Stimulated activated naive CD8-positive, alpha-beta T cell treated with anti-CD3 and anti-CD28 coated beads, Interleukin-15, Interleukin-2, amounts not matched to agents 100 U/mL and 50 U/mL, for 24 hours (primary cell): Measurements from ENCODE around the gene GLT8D1.
A peak's percentile ranks its signal among the peaks of the same experiment; 100 is the strongest.

ENCODE experiments used
- ATAC-seq: fragments of 150-1000 bp; cut with Tn5 transposase; one replicate; pipeline ENCODE4 v1.10.0; 2021
- DNase-seq: peaks from one replicate; pipeline ENCODE4 v3.0.0; 2021

The GLT8D1 gene

DNA sequence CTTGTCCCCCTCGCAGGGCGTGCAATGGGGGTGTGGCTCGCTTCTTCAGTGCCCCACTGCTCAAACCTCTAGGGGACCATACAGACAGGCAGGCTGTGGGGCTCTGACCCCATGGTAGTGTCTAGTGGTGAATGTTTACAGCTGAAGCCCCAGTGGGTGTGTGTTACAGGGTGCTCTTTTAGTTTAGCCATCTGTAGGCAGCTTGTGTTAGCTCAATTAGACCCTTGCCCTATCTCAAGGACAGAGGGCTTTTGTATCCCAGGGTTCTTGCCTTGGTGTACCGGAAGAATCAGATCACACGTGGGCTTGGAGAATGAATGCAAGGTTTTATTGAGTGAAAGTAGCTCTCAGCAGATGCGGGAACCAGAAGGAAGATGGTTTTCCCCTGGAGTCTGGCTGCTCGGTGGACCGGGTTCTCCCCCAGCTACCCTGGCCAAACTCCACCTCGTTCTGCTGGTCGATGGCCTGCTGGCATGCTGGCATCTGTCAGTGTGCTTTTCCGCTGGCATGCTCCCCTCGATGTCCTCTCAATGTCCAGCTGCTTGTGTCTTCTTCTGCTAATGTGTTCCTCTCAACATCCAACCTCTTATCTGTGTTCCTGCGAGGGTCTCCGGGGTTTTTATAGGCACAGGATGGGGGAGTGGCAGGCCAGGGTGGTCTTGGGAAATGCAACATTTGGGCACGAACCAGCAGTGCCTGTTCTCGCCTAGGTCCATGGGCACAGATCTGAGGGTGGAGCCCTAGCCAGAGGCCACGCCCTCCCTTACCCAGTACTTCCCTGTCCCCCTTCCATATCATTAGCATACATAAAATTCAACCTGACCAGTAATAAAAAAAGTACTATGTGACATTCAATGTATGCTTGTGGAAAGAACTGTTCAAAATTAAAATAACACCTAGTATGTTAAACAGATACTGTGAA, 7.0 kb upstream of the GLT8D1 start:
- ATAC-seq (no peak), DNase-seq (no peak)

GRCh38 chr3:52710512-52710911, 4.9 kb upstream of the GLT8D1 start:
- ATAC-seq (no peak), DNase-seq (no peak)

- no peak for ATAC-seq
- DNase-seq, result no peak
Measured at GRCh38 chr3:52707585-52707984, 2.0 kb upstream of the GLT8D1 start.

GRCh38 chr3:52705438-52705687, 228 bp downstream of the GLT8D1 start:
- DNase-seq (no peak), ATAC-seq (no peak)

- peak; percentile 28 for ATAC-seq
- peak; percentile 44 for DNase-seq
Measured at GRCh38 chr3:52704611-52705437, 767 bp downstream of the GLT8D1 start.

- DNase-seq (no peak), ATAC-seq (no peak)
Measured at GRCh38 chr3:52703341-52703740, 2.2 kb downstream of the GLT8D1 start.

DNA sequence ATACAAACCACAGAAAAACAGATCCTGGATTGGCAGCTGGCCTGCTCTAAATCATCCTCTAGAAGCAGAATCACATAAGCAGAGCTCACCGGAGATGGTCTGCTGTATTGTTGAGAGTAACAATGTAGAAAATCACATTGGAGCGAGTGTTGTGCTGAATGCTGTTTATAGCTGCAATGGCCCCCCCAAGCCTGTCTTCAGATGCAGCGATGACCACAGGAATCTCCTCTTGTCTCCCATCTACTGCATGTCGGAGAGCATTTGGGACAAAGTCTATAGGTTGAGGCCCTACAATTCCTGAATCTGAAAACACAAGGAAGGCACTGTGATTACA, 8.0 kb downstream of the GLT8D1 start:
- ATAC-seq (no peak), DNase-seq (no peak)

DNA sequence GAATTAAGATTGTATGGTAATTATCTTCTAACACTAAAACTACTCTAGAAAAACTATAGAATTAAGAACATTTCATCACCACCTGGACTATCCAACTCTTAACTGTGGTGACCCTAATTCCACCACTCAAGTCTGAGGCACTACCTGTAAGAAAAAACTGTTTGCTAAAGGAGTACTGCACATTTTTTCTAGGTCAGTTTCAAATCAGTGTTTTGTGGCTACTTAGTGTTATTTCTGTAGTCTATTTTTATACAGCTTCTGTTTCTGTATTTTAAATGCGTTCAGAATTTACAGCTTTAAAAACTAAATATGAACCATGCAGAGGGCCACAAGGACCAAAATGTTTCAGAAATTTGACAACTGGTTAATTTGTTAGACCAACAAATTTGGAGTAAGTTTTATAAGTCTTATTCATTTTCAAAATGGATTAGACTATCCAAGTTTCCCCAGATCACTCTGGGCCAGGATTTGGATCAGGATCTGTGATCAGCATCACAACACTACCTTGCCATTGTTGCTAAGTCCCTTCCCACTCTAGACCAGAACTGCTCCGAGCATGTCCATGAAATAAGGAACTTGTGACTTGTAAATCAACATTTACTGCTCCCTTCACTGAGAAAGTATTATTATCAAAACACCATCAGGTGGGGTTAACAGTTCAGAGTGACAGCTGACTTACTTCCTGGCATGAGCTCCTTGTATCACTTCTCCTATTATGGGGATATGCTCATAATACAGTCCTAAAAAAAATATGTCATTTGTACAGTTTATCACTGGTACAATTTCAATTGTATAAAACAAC, 8.6 kb downstream of the GLT8D1 start:
- ATAC-seq (no peak), DNase-seq (no peak)

DNA sequence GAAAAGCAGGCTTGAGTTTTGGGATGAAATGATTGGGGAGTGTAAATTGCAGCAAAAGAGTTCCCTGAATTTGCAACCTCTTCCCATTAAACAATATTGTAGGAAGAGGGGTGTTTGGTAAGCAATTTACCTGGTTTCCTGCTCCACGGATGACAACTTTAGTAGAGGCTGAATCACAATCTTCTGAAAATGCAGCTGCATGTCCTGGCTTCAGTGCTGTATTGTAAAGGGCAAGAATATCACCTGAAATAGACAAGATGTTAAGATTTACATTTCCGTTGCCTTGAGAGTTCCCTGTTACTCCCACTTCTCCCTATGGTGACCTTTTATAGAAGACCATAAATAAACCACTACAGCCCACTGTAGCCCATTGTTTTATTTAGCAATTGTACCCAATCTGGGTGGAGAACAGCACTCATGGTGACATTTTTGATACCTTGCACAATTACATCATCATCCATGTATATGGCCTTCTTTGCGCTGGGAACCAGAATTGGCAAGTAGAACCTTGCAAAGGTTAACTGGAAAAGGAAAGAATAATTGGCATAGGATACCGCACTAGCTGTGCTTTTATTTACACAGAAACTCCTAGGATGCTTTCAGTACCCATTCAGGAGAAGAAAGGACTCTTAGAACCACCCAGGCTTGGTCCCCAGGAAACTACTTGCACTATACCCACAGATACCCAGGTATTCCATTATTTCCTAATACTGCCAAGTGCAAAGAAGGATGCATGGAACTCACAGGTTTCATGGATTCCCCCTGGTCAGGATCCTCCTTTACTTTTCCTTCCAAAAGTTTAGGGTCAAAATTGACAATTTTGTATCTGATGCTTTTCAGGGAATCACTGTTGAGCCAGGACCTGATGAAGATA, 9.6 kb downstream of the GLT8D1 start:
- DNase-seq (no peak), ATAC-seq (no peak)

DNA sequence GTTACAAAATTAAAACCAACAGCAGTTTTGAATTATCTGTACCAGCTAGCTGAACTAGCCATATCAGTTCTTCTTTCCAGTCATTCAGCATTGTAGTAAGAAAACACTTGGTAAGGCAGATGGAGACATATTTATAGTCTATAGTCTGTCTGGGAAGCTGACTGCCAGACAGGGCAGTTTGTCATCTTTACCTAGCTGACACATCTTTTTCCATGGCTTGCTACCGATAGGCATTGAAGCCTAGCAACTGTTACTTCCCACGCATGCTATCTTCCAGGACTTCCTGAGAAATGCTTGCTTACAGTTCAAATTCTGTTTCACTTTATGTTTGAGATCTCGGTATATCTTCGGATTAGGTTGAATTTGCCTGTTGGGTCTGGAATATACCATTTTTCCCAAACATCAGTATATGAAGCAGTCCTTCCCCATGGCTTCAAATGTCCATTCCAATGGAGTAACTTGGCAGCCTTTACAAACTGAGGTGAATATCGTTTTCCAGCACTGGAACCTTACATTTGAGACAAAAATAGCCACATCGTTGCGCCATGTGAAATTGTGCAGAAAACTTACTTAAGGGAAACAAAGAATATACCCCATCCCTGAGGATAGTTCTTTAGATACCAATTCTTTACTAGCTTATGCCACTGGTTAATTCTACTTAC, 10.9 kb downstream of the GLT8D1 start:
- ATAC-seq, result peak; percentile 12
- DNase-seq, result no peak

- no peak for ATAC-seq
Measured at GRCh38 chr3:52693071-52693470, 12.5 kb downstream of the GLT8D1 start.

DNA sequence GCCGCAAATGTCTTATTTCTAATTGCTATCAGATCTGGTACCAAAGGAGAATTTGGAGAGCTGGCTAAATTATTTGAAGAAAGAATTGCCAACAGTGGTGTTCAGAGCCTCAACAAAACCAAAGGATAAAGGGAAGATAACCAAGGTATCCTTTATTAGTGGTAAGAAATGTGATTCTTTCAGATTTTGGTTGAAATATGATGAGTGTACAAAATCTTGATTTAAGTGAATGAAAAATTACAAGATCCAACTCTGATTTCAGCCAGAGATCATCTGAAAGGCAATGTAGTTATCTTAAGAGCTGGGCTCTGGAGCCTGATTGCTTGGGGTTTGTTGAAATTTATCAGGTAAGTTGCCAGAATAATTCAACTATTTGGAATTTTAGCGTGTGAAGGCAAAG, 15.0 kb downstream of the GLT8D1 start:
- DNase-seq, result no peak
- no peak for ATAC-seq

More at GRCh38 chr3:52693071-52693470, 12.5 kb downstream of the GLT8D1 start:
- no peak for DNase-seq

GRCh38 chr3:52689151-52689550, 16.4 kb downstream of the GLT8D1 start:
- ATAC-seq, result no peak
- DNase-seq, result no peak

DNA sequence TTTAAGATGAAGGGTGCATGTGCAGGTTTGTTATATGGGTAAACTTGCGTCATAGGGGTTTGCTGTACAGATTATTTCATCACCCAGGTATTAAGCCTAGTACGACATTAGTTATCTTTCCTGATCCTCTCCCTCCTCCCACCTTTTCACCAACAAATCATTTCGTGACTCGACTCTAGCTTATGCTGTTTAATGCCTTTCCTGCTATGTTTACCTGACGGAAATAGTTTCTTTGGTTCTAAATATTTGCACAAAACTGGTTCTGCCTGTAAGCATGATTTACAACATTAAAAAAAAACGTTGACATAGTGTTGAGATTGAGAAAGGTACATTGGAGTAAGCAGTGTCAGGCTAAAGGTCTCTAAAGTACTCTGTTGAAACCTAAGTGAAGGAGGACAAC, 17.3 kb downstream of the GLT8D1 start:
- ATAC-seq (no peak), DNase-seq (no peak)

GRCh38 chr3:52685709-52686691, 19.6 kb downstream of the GLT8D1 start, which contains the start of the genes GNL3 and PBRM1:
Gene GNL3, plus strand, starts transcription at chr3:52686032. Its CDS starts 61 bp downstream, at chr3:52686093.
Gene PBRM1, minus strand, starts transcription at chr3:52685913.
- peak; percentile 93 for DNase-seq

GRCh38 chr3:52685285-52685708, 20.3 kb downstream of the GLT8D1 start:
- peak; percentile 88 for DNase-seq
- peak; percentile 83 for ATAC-seq

More at GRCh38 chr3:52685709-52686691, 19.6 kb downstream of the GLT8D1 start, which contains the start of the genes GNL3 and PBRM1:
- ATAC-seq, result peak; percentile 82

DNA sequence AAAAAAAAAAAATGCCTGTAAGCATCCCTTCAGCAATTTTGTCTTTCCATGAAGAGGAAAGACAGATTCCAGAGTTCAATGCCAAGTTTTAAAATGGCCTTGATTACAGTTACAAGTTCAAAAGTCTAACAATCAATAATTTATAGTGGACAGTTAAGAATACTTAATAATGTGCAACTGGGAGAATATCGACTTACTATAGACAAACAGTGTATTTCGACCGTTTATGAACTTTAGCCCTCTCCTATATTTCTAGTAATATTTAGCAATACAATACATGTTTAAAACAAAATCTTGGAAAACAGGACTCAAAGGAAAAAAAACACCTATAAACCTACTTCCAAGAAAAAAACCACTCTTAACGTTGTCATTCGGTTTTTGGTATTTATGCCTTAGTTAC, 21.4 kb downstream of the GLT8D1 start:
- no peak for ATAC-seq

DNA sequence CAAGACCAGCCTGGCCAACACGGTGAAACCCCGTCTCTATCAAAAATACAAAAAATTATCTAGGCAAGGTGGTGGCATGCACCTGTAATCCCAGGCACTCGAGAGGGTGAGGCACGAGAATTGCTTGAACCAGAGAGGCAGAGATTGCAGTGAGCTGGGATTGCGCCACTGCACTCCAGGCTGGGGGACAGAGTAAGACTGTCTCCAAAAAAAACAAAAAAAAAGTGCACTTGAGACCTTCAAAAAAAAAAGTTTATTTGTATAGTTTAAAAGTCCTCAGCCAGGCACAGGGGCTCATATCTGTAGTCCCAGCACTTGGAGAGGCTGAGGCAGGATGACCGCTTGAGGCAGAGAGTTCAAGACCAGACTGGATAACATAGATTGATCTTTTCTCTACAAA, 22.0 kb downstream of the GLT8D1 start:
- ATAC-seq (no peak), DNase-seq (no peak)

More for the DNA sequence above, 21.4 kb downstream of the GLT8D1 start:
- no peak for DNase-seq

- DNase-seq (peak; percentile 48), ATAC-seq (peak; percentile 44)
Measured at GRCh38 chr3:52682016-52682415, 23.6 kb downstream of the GLT8D1 start.

DNA sequence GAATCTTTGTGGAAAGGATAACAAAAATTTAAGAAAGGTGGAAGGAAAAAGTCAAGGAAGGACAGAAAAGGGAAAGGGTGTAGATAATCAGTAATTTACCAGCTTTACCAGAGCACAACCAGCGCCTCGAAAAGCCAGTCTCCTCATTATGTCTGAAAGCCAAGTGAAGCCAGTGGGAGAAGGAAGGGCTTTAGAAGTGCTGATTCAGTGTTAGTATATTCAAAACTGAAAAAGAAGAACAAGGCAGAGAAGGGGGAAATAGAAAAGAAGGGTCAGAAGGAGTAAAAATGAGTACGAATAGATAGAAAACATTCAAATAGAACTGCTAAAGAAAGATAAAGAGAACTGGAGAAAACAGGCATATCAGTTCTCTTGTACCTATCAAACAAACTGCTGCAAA, 24.0 kb downstream of the GLT8D1 start:
- DNase-seq (no peak), ATAC-seq (no peak)
